Effector memory CD8-positive, alpha-beta T cell (primary cell): ENCODE data around the gene GNA14.
"Not testable (repeated sequence)": the region's sequence is repeated elsewhere in the genome, so short reads cannot be mapped to it uniquely, and the experiment has no call there.

Source experiments
- ATAC-seq: fragments of 150-1000 bp; cut with Tn5 transposase; replicated peaks from 2 replicates; pipeline ENCODE4 v1.10.0; 2021; ENCODE audit warnings: mild to moderate bottlenecking, moderate library complexity
- DNase-seq, 3 experiments: peaks; one replicate each; pipeline ENCODE4 v3.0.0; 2021
- H3K27ac Mint-ChIP-seq, 2 donors: one replicate each; pipeline ENCODE4 v1.8.0; 2022; ENCODE audit warnings: mild to moderate bottlenecking in 2 of 2, mixed read lengths in 2 of 2, moderate library complexity in 2 of 2
- H3K27me3 Mint-ChIP-seq, 2 donors: one replicate each; pipeline ENCODE4 v1.8.0; 2022; ENCODE audit warnings: mixed read lengths in 2 of 2
- H3K36me3 Mint-ChIP-seq: one replicate; pipeline ENCODE4 v1.8.0; 2022; ENCODE audit warnings: mild to moderate bottlenecking, moderate library complexity, mixed read lengths; ENCODE audit not compliant: insufficient read depth
- H3K4me1 Mint-ChIP-seq, 2 donors: one replicate each; pipeline ENCODE4 v1.8.0; 2022; ENCODE audit warnings: low read depth in 2 of 2, mixed read lengths in 2 of 2
- H3K4me3 Mint-ChIP-seq, 2 donors: one replicate each; pipeline ENCODE4 v1.8.0; 2022; ENCODE audit warnings: mild to moderate bottlenecking in 2 of 2, mixed read lengths in 2 of 2, moderate library complexity in 2 of 2
- H3K9me3 Mint-ChIP-seq, 2 donors: one replicate each; pipeline ENCODE4 v1.8.0; 2022; ENCODE audit warnings: mixed read lengths in 2 of 2

GNA14 gene

DNA sequence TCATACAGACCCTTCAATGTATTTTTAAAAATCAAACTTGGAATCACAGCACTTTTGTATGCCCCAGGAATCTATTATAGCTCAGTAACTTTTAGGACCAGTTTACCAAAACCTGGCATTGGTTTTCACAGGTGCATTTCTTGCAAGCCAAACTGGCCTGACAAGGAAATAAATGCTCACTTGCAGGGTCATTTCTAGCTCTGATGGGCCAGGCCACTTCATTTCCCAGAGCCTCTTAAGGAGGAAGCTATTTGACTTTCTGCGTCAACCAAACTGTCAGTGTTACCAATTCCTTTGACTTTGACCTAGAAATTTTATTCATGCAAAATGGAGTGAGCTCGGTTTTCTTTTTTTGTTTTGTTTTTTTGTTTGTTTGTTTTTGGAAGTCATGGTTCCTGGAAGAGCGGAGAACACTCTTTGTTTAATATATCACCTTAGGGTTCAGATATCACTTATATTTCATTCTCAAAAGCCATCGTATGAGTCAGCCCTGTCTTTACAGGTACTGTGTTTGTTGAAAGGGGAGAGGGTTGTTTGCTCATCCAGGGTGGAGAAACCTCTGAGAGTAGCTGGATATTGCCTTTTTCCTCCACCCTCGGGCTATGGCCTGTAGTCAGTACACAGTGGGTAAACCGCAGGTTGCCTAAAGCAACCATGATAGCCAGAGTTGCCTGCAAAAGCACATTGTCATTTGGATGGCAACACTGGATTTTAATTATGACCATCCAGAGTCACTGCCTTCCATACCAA is 58.9 kb downstream of the GNA14 start:
- ATAC-seq, result no peak
- Mint-ChIP-seq H3K9me3 (no peaks in the 10 kb centered on the region), H3K4me3 (no peak overlapping the region), H3K27me3 (peaks cover 6 to 36% of the 10 kb centered on the region in 2 donors), H3K27ac (no peak overlapping the region), H3K4me1 (no peaks in the 10 kb centered on the region), H3K36me3 (peaks cover 3% of the 10 kb centered on the region)
- no peak for DNase-seq

DNA sequence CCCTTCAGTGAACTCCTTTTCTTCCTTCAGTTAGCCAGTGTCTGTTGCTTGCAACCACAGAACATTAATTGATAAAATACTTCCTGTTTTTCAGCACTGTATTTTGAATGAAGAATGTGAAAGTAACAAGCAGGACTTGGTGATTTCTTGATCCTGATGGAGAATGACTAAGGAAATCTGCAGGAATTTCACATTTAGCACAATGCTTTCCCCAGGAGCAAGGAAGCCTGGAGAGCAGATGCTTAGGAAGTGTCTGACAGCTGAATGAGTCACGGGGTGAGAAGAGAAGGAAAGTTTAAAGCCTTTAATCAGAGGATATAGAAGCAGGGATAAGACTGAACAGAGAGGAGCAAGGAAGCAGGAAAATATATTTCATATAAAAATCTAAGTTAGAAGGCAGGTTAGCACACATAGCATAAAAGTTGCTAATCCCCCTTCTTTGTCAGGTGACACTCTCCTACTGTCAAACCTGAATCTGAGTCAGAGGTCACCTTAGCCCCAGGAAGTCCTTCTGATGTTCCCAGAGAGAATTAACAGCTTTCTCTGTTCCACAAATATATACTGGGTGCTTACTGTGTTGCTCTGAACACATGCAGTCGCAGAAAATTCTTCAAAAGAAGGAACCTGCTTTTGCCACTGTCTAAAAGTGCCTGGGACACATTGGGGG is 59.7 kb downstream of the GNA14 start:
- no peak for DNase-seq
- Mint-ChIP-seq H3K36me3 (peaks cover 3% of the 10 kb centered on the region), H3K27ac (no peak overlapping the region), H3K27me3 (peaks cover 6 to 38% of the 10 kb centered on the region in 2 donors), H3K4me3 (no peak overlapping the region), H3K4me1 (no peaks in the 10 kb centered on the region), H3K9me3 (no peaks in the 10 kb centered on the region)
- no peak for ATAC-seq

DNA sequence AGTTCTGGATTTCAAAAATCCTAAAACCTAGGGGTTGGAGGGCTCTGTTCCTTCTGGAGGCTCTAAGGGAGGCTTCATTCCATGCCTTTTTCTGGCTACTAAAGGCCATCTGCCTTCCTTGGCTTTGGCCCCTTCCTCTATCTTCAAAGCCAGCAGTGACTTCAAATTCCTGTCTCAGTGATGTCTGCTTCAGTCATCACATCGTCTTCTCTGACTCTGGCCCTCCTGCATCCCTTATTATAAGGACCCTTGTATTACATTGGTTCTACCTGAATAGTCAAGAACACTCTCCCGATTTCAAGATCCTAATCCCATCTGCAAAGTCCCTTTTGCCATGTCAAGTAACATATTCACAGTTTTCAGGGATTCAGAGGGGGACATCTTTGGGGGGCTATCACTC is 60.3 kb downstream of the GNA14 start:
- Mint-ChIP-seq H3K27ac (no peak overlapping the region), H3K9me3 (no peaks in the 10 kb centered on the region), H3K36me3 (peaks cover 3% of the 10 kb centered on the region), H3K27me3 (peaks cover 5 to 42% of the 10 kb centered on the region in 2 donors), H3K4me1 (no peaks in the 10 kb centered on the region), H3K4me3 (no peak overlapping the region)
- ATAC-seq (no peak), DNase-seq (no peak)

DNA sequence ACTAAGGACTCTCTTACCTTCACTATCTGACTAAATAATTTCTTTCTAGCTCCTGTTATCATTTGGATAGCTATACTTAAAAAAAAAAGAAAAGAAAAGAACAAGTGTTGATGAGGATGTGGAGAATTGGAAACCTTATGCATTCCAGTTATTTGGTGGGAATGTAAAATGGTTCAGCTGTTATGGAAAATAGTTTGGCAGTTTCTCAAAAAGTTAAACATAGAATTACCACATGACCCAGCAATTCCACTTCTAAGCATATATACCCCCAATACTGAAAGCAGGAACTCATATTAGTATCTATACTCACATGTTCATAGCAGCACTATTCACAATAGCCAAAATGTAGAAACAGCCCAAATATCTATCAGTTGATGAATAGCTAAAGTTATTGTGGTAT is 61.1 kb downstream of the GNA14 start:
- H3K36me3 Mint-ChIP-seq, result peaks cover 3% of the 10 kb centered on the region
- no peak for ATAC-seq
- H3K4me1 Mint-ChIP-seq, result no peaks in the 10 kb centered on the region
- no peak overlapping the region for H3K27ac Mint-ChIP-seq
- H3K4me3 Mint-ChIP-seq, result no peak overlapping the region
- peaks cover 0 to 1% of the 10 kb centered on the region in 2 donors for H3K9me3 Mint-ChIP-seq
- DNase-seq, result no peak
- H3K27me3 Mint-ChIP-seq, result peaks cover 6 to 42% of the 10 kb centered on the region in 2 donors

DNA sequence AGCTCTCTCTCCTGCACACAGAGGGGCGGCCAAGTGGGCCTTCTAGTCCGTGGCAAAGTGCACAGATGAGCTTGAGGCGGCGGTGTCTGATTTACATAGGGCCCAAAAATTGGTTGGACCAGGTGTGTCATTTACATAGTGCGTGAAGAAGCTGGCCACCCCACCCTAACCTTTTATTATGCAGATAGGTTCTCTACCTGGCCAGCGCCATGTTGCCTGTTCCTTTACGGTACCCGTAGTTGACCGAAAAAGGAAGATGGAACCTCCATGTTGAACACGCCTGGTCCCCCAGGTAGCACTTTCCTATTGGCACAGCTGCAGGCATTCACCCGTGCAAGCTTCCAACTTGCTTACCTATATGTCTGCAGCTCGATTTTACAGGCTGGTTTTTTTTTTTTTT is 61.5 kb downstream of the GNA14 start:
- no peaks in the 10 kb centered on the region for H3K4me1 Mint-ChIP-seq
- DNase-seq, result no peak
- peaks cover 3% of the 10 kb centered on the region for H3K36me3 Mint-ChIP-seq
- H3K27ac Mint-ChIP-seq, result no peak overlapping the region
- H3K4me3 Mint-ChIP-seq, result no peak overlapping the region
- ATAC-seq, result no peak
- H3K9me3 Mint-ChIP-seq, result peaks cover 0 to 1% of the 10 kb centered on the region in 2 donors
- H3K27me3 Mint-ChIP-seq, result peaks cover 9 to 43% of the 10 kb centered on the region in 2 donors

DNA sequence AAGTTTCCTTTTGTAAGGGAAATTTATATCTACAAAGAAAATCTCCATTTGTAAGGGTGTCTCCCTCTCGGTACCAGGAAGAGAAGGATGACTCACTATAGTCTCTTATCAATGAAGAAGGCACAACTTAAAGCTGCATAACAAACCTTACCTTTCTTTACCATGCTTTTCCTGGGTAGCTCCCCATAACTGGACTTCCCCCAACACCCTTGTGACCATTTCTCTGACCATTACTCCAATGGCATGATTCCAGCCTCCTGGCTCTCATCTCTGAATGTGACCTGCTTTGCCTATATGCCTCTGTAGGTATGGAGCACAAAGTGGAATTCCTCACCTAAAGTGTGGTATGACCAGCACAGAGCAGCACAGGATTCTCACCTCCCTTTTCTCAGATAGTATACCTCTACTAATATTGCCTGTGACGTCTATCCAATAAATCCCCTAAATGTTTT is 62.8 kb downstream of the GNA14 start:
- peaks cover 0 to 1% of the 10 kb centered on the region in 2 donors for H3K9me3 Mint-ChIP-seq
- no peak overlapping the region for H3K4me3 Mint-ChIP-seq
- H3K27me3 Mint-ChIP-seq, result peaks cover 9 to 43% of the 10 kb centered on the region in 2 donors
- ATAC-seq (no peak), DNase-seq (no peak)
- H3K4me1 Mint-ChIP-seq, result no peaks in the 10 kb centered on the region
- H3K27ac Mint-ChIP-seq, result no peak overlapping the region
- H3K36me3 Mint-ChIP-seq, result no peaks in the 10 kb centered on the region

DNA sequence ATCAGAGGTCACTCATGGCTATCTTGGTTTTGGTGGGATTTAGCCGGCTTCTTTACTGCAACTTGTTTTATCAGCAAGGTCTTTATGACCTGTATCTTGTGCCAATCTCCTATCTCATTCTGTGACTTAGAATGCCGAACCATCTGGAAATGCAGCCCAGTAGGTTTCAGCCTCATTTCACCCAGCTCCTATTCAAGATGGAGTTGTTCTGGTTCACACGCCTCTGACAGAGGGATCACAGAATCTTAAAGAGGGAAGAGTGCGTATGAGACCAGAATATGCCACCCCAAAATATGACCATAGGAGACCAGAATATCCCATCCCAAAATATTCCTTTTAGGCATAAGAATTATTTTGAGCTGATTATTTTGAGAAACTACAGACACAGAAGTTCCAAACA is 63.2 kb downstream of the GNA14 start:
- H3K4me3 Mint-ChIP-seq, H3K36me3 Mint-ChIP-seq, H3K4me1 Mint-ChIP-seq, H3K27ac Mint-ChIP-seq, ATAC-seq, H3K9me3 Mint-ChIP-seq, DNase-seq: not testable (repeated sequence)
- peaks cover 10 to 43% of the 10 kb centered on the region in 2 donors for H3K27me3 Mint-ChIP-seq

DNA sequence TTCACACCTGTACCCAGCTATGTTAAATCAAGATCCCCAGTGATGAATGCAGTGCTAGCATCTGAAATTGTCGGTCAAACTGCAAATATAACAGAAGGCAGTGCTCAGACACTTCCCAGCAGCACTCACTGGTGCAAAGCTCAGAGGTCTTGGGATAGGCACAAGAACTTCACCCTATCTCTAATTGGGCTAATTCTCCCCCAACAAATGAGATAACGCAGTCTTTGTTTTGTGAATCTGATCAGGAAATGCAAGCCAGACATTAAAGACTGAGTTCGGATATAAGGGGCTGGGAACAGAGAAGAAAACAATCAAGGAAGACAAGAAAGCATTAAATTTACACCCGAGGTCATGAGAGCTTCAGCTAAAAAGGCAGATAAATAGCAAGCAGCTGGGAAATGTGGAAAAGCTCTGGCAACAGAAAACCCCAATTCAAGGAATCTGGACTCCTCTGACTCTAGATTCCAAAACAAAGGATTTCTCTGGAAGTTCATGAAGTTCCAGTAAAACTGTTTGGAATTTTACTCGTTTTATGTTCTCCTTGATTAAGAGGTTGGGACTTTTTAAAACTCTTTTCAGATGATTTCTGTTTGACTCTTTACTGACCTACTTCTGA is 65.1 kb downstream of the GNA14 start:
- Mint-ChIP-seq H3K4me3 (no peak overlapping the region), H3K4me1 (no peaks in the 10 kb centered on the region), H3K9me3 (peaks cover 0 to 1% of the 10 kb centered on the region in 2 donors), H3K27ac (no peak overlapping the region), H3K27me3 (peaks cover 15 to 37% of the 10 kb centered on the region in 2 donors), H3K36me3 (no peaks in the 10 kb centered on the region)
- DNase-seq, result no peak
- no peak for ATAC-seq

DNA sequence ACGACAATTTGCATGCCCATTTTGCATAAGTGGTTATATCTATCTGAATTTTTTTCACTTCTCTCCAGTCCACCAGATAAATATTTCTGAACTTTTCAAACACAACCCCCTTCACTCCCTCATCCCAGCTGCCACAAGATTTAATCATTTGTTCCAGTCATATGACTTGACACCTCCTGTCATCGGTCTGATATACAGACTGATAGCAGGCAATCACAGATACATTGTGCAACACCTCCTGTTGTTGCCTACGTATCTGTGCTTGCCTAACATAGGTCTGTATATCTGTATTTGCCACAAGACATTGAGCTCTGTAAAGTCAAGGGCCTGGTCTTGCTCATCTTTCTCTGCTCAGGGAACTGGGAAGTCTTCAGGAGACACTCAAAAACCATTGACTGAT is 65.6 kb downstream of the GNA14 start:
- DNase-seq (no peak), ATAC-seq (no peak)
- no peak overlapping the region for H3K4me3 Mint-ChIP-seq
- H3K4me1 Mint-ChIP-seq, result no peaks in the 10 kb centered on the region
- no peaks in the 10 kb centered on the region for H3K36me3 Mint-ChIP-seq
- H3K9me3 Mint-ChIP-seq, result peaks cover 1 to 4% of the 10 kb centered on the region in 2 donors
- no peak overlapping the region for H3K27ac Mint-ChIP-seq
- peaks cover 15 to 34% of the 10 kb centered on the region in 2 donors for H3K27me3 Mint-ChIP-seq

DNA sequence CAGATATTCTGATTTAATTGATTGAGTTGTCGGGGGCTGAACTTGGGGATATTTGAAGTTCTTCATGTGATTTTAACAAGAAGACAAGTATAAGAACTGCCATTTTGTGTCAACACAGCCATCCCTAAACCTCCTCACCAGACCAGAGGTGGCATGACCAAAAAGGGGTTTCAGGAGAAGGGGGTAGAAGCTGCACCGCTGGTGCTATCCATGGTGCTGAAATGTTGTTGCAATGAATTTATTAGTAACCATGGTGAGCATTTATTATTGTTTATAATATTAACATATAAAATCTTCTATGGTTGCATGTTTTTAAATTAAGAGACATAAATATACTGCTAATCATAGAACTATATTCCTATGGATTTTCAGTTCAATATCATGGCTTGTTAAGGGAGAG is 72.3 kb downstream of the GNA14 start:
- H3K27ac Mint-ChIP-seq, result no peak overlapping the region
- DNase-seq (no peak), ATAC-seq (no peak)
- H3K9me3 Mint-ChIP-seq, result peaks cover 3 to 8% of the 10 kb centered on the region in 2 donors
- peaks cover 6 to 11% of the 10 kb centered on the region in 2 donors for H3K27me3 Mint-ChIP-seq
- H3K4me3 Mint-ChIP-seq, result no peak overlapping the region
- no peaks in the 10 kb centered on the region for H3K36me3 Mint-ChIP-seq
- H3K4me1 Mint-ChIP-seq, result no peaks in the 10 kb centered on the region

DNA sequence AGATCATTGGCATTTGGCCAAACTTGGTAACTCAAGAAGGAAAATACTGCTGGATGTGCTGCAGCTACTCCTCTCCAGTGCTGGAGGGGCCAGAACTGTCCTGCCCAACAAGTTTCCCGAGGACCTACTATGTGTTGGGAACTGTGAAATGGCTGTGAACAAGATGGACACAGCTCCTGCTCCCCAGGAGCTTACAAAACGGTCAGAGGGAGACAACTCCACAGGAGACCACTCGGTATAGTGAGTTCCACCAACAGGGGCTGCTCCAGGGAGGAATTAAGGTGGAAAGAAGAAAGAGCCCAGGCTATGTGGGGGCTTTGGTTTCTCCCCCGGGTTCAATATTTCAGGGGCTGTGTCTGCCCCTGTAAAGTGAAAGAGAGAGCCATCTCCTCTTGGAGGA is 78.8 kb downstream of the GNA14 start:
- H3K9me3 Mint-ChIP-seq, result no peaks in the 10 kb centered on the region
- H3K27ac Mint-ChIP-seq, result no peak overlapping the region
- H3K36me3 Mint-ChIP-seq, result no peaks in the 10 kb centered on the region
- no peak overlapping the region for H3K4me3 Mint-ChIP-seq
- H3K27me3 Mint-ChIP-seq, result peaks cover 0 to 27% of the 10 kb centered on the region in 2 donors
- DNase-seq, result no peak
- no peaks in the 10 kb centered on the region for H3K4me1 Mint-ChIP-seq
- no peak for ATAC-seq

DNA sequence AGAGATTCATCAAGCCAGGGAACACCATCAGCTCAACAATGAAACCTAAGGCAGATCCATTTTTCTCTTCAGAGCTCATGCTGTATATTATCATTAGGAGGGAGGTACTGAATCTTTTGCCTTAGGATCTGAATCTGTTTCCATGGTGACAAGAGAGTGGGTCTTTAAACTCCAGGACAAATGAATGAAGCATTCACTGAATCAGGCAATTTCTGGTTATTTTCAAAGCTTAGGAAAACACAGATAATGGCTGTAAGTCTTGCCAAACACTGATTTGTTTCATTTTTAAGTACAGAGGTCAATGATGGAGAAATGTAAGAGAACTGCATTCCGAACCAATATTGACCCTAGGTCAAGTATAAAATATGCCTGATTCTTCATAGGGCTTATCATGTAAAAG is 84.9 kb downstream of the GNA14 start:
- Mint-ChIP-seq H3K4me3 (no peak overlapping the region), H3K27me3 (peaks cover 11 to 12% of the 10 kb centered on the region in 2 donors), H3K4me1 (no peaks in the 10 kb centered on the region), H3K36me3 (no peaks in the 10 kb centered on the region), H3K9me3 (no peaks in the 10 kb centered on the region), H3K27ac (no peak overlapping the region)
- ATAC-seq, result no peak
- no peak for DNase-seq

DNA sequence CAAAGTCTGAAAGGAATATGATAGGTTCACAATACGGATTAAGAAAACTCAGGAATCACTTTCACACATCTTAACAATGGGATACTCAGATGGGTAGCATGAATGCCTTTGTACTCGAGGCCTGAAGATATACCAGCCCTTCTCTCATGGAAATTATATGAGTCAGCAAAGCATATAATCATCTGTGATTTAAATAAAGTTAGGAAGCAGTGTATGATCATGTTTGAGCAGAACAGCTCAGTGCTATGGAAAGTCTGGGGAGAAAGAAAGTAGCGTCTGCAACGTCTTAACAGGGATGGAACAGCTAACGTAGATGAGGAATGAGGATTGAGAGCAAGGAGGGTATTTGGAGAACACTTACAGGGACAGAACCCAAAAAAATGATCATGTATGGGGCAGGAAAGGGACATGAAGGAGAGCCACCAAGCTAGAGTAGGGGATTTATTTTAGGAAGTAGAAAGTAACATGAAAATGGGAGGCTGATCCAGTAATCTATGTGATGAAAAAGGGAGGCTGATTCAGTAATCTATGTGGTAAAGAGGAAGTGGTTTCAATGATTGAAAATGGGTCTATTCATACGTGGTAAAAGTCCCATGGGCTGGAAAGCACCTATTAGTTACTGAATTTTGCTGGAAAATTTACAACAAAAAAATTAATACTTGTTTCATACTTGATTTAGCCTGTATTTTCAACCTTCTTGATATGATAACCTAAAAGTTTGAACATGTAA is 85.9 kb downstream of the GNA14 start:
- H3K27me3 Mint-ChIP-seq, result peaks cover 2 to 12% of the 10 kb centered on the region in 2 donors
- DNase-seq, result no peak
- H3K27ac Mint-ChIP-seq, result no peak overlapping the region
- H3K9me3 Mint-ChIP-seq, result no peaks in the 10 kb centered on the region
- no peak overlapping the region for H3K4me3 Mint-ChIP-seq
- ATAC-seq, result no peak
- no peaks in the 10 kb centered on the region for H3K36me3 Mint-ChIP-seq
- no peaks in the 10 kb centered on the region for H3K4me1 Mint-ChIP-seq
